ENCODE measurements around the gene BTD.

BTD gene

GRCh38 chr3:15638193-15638890 is 36.8 kb downstream of the BTD start:
- TF ChIP-seq REST (IDR thresholded peaks at IDR 0.05; ENCODE audit: insufficient read depth in 1 of 2, low read depth in 2 of 2, low read length in 2 of 2) = no peak
- no peak for TF ChIP-seq SIN3A (IDR thresholded peaks at IDR 0.05; ENCODE audit: borderline replicate concordance, insufficient read depth, low read length)
- no peak for TF ChIP-seq POLR2AphosphoS5 (IDR thresholded peaks at IDR 0.05; ENCODE audit: low read depth, low read length)

GRCh38 chr3:15638891-15639262 is 37.3 kb downstream of the BTD start:
- TF ChIP-seq FOXP2 (optimal IDR thresholded peaks at IDR 0.05; ENCODE audit: borderline replicate concordance, extremely low read depth, extremely low read length, insufficient read depth) (no peak), REST (IDR thresholded peaks at IDR 0.05; ENCODE audit: insufficient read depth in 1 of 2, low read depth in 2 of 2, low read length in 2 of 2) (no peak), POLR2AphosphoS5 (IDR thresholded peaks at IDR 0.05; ENCODE audit: low read depth, low read length) (no peak), TAF1 (IDR thresholded peaks at IDR 0.05; ENCODE audit: borderline replicate concordance, insufficient read depth, low read length) (no peak), SIN3A (IDR thresholded peaks at IDR 0.05; ENCODE audit: borderline replicate concordance, insufficient read depth, low read length) (no peak)

- no peak for TF ChIP-seq FOXP2 (optimal IDR thresholded peaks at IDR 0.05; ENCODE audit: borderline replicate concordance, extremely low read depth, extremely low read length, insufficient read depth)
- TF ChIP-seq REST (IDR thresholded peaks at IDR 0.05; ENCODE audit: insufficient read depth in 1 of 2, low read depth in 2 of 2, low read length in 2 of 2) = no peak
- no peak for TF ChIP-seq TAF1 (IDR thresholded peaks at IDR 0.05; ENCODE audit: borderline replicate concordance, insufficient read depth, low read length)
- TF ChIP-seq SIN3A (IDR thresholded peaks at IDR 0.05; ENCODE audit: borderline replicate concordance, insufficient read depth, low read length) = no peak
- TF ChIP-seq POLR2AphosphoS5 (IDR thresholded peaks at IDR 0.05; ENCODE audit: low read depth, low read length) = no peak
Measured at GRCh38 chr3:15645246-15645645, 43.7 kb downstream of the BTD start.

GRCh38 chr3:15645740-15646501 is 44.4 kb downstream of the BTD start:
- TF ChIP-seq SIN3A (IDR thresholded peaks at IDR 0.05; ENCODE audit: borderline replicate concordance, insufficient read depth, low read length) (no peak), TAF1 (IDR thresholded peaks at IDR 0.05; ENCODE audit: borderline replicate concordance, insufficient read depth, low read length) (no peak), REST (IDR thresholded peaks at IDR 0.05; ENCODE audit: insufficient read depth in 1 of 2, low read depth in 2 of 2, low read length in 2 of 2) (no peak), POLR2AphosphoS5 (IDR thresholded peaks at IDR 0.05; ENCODE audit: low read depth, low read length) (no peak), FOXP2 (optimal IDR thresholded peaks at IDR 0.05; ENCODE audit: borderline replicate concordance, extremely low read depth, extremely low read length, insufficient read depth) (no peak)
